ENCODE data around the gene CENPH.
"Not testable (repeated sequence)": the region's sequence is repeated elsewhere in the genome, so short reads cannot be mapped to it uniquely, and the experiment has no call there.

The CENPH gene, protein sequence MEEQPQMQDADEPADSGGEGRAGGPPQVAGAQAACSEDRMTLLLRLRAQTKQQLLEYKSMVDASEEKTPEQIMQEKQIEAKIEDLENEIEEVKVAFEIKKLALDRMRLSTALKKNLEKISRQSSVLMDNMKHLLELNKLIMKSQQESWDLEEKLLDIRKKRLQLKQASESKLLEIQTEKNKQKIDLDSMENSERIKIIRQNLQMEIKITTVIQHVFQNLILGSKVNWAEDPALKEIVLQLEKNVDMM

DNA sequence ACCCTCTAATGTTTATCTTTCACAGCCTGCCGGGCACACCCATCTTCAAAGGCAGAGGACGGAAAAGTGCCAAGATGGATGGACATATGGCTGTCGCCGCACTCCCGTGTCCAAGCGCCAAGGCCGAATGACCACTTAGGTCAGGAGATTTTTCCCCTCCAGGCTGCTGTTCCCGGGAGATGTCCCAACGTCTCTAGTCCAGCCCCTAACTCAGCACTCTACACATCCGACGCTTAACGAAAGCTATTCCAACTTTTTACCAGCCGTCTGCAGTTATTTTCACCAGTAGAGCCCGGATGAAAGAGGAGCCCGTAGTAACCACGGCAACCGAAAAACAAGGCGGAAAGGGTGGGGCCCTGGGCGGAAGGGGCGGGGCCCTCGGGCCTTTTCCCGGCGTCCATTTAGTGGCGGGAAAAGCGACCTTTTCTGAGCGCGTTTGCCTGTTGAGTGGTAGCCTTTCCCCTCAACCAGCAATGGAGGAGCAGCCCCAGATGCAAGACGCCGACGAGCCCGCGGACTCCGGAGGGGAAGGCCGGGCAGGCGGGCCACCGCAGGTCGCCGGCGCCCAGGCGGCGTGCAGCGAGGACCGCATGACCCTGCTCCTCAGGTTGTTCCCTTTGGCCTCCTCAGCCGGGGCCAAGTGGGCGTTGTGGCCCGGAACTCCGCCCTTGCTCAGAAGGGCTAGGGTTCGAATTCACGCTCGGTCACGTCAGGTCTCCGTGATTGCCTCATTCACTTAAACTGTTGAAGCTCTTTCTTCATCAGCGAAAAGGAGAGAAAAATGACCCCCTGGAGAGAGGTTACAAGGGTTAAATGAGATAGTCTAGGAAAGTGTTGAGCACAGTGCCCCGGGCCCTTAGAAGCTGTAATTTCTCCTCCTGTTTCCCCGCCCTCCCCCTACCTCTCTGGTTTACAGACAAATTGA is at the start of gene CENPH:
Gene CENPH (plus strand): TSS at position 422 of the 925 bp plus-strand sequence. CDS start 52 bp downstream, at position 474.
- peak; percentile 4 for DNase-seq

DNA sequence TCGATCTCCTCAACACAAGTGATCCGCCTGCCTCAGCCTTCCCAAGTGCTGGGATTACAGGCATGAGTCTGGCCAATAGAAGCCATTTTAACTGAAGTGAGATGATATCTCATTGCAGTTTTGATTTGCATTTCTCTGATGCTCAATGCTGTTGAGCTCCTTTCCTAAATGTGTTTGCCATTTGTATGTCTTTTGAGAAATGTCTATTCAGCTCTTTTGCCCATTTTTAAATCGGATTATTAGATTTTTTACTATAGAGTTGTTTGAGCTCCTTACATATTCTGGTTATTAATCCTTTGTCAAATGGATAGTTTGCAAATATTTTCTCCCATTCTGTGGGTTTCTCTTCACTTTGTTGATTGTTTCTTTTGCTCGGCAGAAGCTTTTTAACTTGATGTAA is 49.1 kb upstream of the CENPH start:
- DNase-seq = not testable (repeated sequence)

DNA sequence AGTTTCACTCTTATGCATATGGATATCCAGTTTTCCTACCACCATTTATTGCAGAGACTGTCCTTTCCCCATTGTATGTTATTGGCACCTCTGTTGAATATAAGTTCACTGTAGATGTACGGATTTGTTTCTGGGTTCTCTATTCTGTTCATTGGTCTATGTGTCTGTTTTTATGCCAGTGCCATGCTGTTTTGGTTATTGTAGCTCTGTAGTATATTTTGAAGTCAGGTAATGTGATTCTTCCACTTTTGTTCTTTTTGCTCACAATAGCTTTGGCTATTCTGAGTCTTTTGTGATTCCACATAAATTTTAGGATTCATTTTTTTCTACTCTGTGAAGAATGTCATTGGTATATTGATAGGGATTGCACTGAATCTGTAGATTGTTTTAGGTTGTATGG is 48.6 kb upstream of the CENPH start:
- no peak for DNase-seq

DNA sequence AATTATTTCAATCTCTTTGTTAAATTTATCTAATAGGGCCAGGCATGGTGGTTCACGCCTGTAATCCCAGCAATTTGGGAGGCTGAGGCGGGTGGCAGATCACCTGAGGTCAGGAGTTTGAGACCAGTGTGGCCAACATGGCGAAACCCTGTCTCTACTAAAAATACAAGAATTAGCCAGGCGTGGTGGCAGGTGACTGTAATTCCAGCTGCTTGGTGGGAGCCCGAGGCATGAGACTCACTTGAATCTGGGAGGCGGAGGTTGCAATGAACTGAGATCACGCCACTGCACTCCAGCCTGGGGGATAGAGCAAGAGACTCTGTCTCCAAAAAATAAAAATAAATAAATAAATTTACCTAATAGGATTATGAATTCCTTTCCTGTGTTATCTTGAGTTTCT is 40.8 kb upstream of the CENPH start:
- not testable (repeated sequence) for DNase-seq

DNA sequence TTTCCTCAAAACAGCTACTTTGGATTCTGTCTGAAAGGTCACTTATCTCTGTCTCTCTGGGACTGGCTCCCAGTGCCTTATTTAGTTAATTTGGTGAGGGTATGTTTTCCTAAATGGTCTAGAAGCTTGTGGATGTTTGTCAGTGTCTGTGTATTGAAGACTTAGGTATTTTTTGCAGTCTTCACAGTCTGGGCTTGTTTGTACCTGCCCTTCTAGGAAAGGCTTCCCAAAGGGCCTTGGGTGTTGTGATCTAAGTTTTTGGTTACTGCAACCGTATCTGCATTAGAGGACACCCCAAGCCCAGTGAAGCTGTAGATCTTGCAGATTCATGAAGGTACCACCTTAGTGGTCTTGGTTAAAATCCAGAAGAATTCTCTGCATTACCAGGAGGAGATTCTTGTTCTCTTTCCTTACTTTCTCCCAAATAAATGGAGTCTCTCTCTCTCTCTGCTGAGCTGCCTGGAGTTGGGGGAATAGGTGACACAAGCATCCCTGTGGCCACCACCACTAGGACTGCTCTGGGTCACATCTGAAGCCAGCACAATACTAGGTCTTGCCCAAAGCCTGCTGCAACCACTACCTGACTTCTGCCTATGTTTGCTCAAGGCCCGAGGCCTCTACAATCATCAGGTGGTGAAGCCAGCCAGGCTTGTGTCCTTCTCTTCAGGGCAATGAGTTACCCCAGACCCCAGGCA is 40.3 kb upstream of the CENPH start:
- no peak for DNase-seq

DNA sequence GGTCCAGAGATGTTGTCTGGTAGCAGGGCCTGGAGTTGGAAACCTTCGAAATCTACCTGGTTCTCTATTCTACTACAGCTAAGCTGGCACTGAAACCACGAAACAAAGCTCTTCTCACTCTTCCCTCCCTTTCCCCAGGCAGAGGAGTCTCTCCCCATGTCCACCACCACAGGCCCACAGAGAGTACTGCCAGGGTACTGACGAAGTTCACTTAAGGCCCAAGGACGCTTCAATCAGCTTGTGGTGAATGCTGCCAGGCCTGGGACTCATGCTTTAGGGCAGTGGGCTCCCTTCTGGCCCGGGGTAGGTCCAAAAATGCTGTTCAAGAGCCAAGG is 39.7 kb upstream of the CENPH start:
- no peak for DNase-seq

DNA sequence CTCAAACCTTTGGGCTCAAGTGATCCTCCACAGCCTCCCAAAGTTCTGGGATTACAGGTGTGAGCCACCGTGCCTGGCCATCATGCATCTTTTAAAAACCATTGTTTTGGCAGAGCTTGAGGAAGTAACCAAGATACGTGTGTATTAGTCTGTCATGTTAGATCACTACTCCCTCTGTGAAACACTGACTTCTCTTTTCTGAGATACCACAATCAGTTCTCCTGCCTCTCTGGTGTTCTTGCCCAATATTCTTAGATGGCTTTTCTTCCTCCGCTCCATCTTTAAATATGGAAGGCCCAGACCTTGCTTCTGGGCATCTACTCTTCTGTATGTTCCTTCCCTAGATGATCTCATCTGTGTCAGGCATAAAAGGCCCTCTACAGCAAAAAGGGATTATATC is 36.7 kb upstream of the CENPH start:
- no peak for DNase-seq

DNA sequence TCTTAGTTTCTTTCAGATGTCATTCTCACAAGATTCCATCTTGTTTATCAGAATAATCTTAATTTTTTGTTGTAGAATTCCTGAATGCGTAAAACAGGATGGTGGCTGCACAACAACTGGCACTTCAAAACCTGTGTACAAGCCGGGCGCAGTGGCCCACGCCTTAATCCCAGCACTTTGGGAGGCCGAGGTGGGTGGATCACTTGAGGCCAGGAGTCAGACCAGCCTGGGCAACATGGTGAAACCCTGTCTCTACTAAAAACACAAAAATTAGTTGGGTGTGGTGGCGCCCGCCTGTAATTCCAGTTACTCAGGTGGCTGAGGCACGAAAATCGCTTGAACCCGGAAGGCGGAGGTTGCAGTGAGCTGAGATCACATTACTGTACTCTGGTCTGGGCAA is 32.9 kb upstream of the CENPH start:
- no peak for DNase-seq

DNA sequence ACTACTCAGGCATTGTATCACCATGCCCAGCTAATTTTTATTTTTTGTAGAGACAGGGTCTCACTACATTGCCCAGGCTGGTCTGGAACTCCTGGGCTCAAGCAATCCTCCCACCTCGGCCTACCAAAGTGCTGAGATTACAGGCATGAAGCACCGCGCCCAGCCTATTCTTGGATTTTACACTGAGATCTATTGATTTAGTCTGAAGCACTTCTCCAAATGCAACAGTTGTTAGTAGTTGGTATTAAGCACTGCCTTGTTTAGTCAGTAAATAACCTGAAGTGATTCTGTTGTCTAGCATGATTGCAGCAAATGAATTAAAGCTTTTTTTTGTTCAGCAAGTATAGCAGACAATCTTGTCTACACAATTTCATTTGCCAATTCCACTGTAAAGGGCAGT is 31.3 kb upstream of the CENPH start:
- no peak for DNase-seq

DNA sequence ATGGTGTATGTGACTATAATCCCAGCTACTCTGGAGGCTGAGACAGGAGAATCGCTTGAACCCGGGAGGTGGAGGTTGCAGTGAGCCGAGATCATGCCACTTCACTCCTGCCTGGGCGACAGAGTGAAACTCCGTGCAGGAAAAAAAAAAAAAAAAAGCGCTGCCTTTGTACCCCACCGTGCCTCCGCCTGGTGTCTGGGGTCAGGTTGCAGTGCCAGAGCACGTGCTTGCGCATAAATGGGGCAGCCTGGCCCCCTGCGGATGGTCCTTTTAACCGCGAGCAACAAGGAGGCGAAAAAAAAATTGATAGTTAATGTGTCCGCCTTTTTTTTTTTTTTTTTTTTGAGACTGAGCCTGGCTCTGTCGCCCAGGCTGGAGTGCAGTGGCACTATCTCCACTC is 28.7 kb upstream of the CENPH start:
- no peak for DNase-seq

DNA sequence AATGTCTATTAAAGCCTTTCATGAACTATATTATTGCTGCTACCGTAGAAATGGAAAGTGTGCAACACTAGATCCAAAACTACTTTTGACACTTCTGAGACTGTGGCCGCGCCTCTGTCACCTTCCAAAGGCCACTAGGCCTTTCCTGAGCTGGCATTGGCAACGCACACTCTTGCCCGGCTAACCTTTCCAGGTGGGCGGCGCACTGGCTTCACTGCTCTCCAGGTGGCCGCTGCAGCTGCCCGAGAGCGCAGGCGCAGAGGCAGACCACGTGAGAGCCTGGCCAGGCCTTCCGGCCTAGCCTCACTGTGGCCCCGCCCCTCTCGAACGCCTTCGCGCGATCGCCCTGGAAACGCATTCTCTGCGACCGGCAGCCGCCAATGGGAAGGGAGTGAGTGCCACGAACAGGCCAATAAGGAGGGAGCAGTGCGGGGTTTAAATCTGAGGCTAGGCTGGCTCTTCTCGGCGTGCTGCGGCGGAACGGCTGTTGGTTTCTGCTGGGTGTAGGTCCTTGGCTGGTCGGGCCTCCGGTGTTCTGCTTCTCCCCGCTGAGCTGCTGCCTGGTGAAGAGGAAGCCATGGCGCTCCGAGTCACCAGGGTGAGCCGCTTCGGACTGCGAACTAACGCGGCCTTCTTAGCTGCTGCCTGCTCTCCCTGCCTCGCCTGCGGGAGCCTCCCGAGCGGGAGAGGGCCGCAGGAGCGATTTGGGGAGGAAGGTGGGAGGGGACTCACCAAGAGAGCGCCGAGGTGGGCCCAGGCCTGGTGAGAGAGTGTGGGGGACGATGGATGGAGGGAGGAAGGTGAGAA is 22.5 kb upstream of the CENPH start, which contains the start of gene CCNB1:
Gene CCNB1 (plus strand): TSS at position 465 of the 807 bp plus-strand sequence. CDS start 113 bp downstream, at position 578.
- DNase-seq = peak; percentile 87

DNA sequence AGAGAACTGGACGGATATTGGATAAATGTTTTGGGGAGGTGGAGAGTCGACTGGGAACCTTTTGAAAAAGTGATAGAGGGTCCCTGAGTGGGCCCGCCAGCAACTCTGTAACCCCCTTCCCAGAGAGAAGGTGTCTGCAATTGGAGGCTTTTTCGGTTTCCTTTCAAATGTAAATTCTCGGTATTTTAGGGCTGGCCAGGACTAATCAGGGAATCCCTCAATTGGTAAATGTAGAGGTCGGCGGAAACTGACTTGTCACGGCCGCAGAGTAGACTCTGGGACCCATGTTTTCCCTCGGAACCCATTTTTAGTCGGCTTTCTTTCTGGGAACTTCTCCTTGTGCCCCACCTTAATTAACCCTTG is 21.9 kb upstream of the CENPH start:
- DNase-seq = no peak

DNA sequence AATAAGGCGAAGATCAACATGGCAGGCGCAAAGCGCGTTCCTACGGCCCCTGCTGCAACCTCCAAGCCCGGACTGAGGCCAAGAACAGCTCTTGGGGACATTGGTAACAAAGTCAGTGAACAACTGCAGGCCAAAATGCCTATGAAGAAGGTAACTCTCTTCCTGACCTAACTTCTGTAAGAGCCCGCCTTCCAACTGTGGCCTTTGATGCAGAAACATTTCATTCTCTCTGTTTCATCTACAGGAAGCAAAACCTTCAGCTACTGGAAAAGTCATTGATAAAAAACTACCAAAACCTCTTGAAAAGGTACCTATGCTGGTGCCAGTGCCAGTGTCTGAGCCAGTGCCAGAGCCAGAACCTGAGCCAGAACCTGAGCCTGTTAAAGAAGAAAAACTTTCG is 21.5 kb upstream of the CENPH start:
- DNase-seq = no peak

DNA sequence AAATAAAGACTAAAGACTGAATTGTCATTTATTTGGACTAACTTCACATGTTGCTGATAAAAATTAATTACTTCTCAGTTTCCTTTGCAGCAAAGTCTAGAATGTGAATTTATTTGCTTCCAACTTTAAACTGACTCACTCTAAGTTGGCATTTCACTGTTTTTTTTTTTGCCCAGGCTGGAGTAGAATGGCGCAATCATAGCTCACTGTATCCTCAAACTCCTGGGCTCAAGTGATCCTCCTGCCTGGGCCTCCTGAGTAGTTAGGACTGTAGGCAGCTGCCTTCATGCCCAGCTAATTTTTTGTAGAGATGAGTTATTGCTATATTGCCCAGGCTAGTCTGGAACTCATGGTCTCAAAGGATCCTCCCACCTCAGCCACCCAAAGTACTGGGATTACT is 18.9 kb upstream of the CENPH start:
- DNase-seq = no peak

DNA sequence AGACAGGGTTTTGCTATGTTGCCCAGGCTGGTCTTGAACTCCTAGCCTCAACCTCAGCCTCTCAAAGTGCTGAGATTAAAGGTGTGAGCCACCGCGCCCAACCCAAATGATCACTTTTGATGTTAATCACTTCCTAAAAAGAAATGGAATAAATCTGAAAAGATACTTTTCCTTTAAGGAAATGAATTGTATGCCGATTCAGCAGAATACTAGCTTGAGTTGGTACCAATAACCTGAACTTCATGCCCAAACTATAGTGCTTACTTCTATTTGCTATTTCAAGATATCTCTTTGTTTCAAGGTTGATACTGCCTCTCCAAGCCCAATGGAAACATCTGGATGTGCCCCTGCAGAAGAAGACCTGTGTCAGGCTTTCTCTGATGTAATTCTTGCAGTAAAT is 18.4 kb upstream of the CENPH start:
- DNase-seq = no peak

DNA sequence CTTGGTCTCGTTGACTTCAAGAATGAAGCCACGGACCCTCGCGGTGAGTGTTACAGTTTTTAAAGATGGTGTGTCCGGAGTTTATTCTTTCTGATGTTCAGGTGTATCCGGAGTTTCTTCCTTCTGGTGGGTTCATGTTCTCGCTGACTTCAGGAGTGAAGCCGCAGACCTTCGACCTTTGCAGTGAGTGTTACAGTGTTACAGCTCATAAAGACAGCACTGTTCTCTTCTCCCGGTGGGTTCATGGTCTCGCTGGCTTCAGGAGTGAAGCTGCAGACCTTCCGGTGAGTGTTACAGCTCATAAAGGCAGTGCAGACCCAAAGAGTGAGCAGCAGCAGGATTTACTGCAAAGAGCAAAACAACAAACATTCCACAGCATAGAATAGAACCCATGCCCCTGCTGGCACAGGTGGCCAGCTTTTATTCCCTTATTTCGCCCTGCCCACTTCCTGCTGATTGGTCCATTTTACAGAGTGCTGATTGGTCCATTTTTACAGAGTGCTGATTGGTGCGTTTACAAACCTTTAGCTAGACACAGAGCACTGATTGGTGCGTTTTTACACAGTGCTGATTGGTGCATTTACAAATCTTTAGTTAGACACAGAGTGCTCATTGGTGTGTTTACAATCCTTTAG is 7.6 kb upstream of the CENPH start:
- DNase-seq = not testable (repeated sequence)

DNA sequence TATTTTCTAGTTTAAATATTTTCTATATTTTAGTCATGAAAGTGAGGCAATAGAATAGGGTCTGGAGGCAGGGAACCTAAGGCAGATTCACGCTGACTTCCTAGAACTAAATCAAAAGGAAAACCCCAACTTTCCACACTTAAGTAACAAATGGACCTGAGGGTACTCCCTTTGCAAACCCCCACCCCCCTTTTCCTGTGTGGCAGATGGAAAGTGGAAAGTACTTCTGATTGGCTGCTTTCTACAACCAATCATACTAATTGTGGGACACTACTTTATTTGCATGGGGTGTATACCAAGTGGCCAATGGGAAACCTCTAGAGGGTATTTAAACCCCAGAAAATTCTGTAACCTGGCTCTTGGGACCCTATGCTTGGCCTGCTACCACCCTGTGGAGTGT is 4.8 kb upstream of the CENPH start:
- DNase-seq = no peak

DNA sequence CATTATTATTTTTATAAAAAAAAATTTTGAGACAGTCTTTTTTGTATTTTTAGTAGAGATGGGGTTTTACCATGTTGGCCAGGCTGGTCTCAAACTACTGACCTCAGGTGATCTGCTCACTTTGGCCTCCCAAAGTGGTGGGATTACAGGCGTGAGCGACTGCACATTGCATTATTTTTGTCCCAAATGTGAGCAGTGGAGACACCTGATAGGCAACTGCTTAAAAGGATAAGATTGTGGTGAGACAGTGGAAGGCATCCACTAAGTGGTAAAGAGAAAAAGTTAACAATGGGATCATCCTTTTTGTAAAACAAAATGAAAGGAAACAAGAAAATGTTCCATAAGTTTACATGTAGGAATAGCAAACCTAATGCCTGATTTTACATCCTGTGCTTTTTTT is 2.0 kb upstream of the CENPH start:
- DNase-seq = no peak

DNA sequence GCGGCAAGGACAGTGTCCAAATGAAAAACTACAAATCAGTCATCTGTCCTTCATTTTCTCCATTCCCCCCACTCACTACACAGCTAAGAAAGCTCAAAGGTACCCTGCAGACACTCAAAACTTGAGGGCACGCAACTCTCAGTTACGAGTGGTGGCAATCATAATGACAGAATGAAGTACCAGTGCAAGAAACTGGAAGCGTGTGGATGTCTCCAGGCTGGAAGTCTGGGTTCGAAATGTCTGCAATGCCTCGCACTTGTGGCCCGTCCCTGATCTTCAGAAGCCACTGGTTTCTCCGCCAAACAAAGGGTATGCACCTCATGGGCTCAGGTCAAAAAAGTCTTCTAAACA is 597 bp upstream of the CENPH start:
- DNase-seq = no peak

DNA sequence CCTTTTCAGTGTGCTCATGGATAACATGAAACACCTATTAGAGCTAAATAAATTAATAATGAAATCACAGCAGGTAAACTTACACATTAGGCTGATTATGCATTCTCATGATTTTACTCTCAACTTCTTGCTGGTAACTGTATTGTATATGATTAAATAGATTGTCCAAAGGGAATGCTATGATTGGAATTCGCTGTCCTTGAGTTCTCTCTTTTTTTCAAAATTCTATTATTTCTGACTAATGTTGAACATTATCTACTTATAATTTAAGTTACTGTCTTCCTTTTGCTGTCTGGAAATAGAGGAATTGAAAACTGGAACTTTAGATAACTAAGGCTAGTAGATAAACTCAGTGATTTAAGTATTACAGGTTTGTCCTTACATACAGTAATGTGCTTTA is 13.1 kb downstream of the CENPH start:
- DNase-seq = no peak

DNA sequence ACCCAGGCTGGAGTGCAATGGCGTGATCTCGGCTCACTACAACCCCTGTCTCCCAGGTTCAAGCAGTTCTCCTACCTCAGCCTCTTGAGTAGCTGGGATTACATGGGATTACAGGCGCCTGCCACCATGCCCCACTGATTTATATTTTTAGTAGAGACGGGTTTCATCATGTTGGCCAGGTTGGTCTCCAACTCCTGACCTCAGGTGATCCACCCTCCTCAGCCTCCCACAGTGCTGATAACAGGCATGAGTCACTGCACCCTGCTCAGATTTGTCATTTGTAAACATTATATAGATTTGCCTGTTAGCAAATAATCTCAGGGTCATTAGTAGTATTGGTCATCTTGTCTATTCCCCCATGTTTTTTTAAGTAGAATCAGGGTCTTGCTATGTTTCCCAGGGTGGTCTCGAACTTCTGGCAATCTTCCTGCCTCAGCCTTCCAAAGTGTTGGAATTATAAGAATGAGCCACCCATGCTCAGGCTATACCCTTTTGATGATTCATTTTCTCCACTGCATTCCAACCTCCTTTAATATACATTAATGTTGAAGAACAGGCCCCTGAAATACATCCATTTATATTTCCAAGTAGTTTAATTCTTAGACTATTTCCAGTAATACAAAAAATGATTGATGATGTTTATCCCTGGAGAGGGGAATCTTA is 17.3 kb downstream of the CENPH start:
- DNase-seq = no peak

DNA sequence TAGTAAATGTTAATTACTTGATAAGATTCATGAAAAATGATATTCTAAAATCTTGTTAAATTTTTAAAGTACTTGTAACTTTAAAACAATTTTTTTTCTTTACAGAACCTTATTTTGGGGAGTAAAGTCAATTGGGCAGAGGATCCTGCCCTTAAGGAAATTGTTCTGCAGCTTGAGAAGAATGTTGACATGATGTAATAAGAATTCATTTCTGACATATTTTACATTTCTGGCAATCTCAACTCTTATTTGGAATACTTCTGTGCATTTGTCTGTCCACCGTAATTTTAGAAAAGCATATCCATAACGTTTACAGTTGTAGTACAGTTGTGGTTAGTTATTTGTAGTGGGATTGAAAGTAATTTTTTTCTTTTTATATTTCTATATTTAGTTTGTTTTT is 20.2 kb downstream of the CENPH start:
- no peak for DNase-seq

All from NCI-H1417 treated with DMSO at 0.1 percent for 48 hours (cell line).